T-helper 9 cell (primary cell): ENCODE measurements around the gene ANKMY1.
"Not testable (repeated sequence)": the region's sequence is repeated elsewhere in the genome, so short reads cannot be mapped to it uniquely, and the experiment has no call there.

ENCODE experiments used
- DNase-seq: peaks from one replicate; pipeline ENCODE4 v3.0.0-alpha.2; 2020

The ANKMY1 gene

GRCh38 chr2:240567872-240568677 is 10.3 kb upstream of the ANKMY1 start, which contains the start of gene RNPEPL1:
TSS of gene RNPEPL1 (plus strand) at chr2:240568484. CDS start at chr2:240568587, 103 bp downstream.
- peak; percentile 52 for DNase-seq

- DNase-seq, result peak; percentile 45
Measured at GRCh38 chr2:240567137-240567871, 9.5 kb upstream of the ANKMY1 start.

GRCh38 chr2:240566203-240567136 is 8.7 kb upstream of the ANKMY1 start:
- DNase-seq, result peak; percentile 91

GRCh38 chr2:240565333-240566202 is 7.8 kb upstream of the ANKMY1 start:
- DNase-seq, result peak; percentile 83

DNA sequence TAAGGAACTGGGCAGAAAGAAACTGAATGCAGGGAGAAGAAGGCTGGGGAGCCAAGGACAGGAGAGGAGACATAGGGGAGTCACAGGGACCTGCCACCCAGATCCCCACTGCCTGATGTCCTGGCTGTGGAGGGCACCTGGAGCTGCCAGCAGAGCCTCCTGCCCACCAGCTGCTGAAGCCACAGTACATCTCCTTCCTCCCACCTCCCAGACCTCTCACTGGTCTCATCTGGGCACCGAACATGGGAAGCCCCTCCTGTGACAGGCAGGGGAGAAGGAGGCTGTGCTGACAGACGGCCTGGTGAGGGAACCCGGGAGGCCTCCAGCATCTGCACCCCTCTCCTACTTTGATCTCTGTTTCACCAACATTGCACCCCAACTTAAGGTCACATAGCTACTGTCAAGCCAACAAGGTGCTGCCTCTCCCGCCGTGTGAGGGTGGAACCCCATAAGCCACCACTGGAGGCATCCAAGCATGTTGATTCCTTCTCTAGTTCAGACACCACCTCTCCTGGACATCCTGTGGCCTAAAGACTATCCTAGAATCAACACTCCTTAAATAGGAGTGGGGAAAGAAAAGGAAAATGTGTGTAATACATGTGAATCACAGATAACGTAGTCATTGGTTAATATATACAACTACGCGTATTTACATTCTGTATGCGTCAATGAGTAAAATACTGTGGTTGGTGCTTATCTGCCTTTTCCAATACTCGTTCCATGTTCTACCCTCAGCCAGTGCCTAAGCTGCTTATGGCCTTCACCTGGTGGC is 7.0 kb upstream of the ANKMY1 start:
- DNase-seq, result no peak

GRCh38 chr2:240563951-240564560 is 6.3 kb upstream of the ANKMY1 start:
- no peak for DNase-seq

DNA sequence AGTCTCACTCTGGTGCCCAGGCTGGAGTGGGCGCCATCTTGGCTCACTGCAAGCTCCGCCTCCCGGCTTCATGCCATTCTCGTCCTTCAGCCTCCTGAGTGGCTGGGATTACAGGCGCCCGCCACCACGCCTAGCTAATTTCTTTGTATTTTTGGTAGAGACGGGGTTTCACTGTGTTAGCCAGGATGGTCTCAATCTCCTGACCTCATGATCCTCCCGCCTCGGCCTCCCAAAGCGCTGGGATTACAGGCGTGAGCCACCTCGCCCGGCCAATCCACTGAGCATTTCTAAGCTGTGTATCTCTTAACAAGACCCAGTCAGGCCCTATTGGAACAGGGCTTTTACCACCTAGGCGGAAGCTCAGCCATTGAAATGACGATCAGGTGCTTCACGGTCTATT is 5.4 kb upstream of the ANKMY1 start:
- DNase-seq, result not testable (repeated sequence)

DNA sequence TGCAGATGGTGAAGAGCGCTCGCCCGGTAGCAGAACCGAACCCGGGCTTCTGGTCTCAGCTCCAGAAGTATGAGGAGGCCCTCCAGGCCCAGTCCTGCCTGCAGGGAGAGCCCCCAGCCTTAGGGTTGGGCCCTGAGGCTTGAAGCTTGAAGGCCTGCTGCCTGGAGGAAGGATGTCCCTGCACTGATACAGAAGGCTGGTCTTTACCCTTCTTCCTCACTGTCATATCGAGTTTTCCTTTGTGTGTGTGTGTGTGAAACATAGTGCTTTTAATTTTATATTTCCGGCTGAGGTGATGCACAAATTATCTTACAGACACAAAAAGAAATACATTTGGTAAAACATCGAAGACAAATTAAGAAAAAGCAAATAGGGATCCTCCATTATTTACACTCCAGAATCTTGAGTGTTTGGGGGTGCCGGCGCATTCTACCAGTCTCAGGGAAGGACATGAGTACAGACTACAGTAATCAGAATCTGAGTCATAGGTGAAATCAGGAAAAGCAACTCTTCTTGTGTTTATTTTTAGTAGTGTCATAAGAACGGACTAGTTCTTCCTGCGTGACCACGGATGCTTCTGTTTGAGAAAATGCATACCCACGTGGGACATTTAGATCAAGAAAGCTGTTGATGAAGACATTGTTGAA is 3.7 kb upstream of the ANKMY1 start:
- DNase-seq, result no peak

- DNase-seq, result peak; percentile 100
Measured at GRCh38 chr2:240560480-240561324, 2.9 kb upstream of the ANKMY1 start.

GRCh38 chr2:240560084-240560479 is 2.3 kb upstream of the ANKMY1 start, which contains the start of gene DUSP28:
TSS of gene DUSP28 (plus strand) at chr2:240560357. CDS start at chr2:240560685, 328 bp downstream.
- DNase-seq, result peak; percentile 83

DNA sequence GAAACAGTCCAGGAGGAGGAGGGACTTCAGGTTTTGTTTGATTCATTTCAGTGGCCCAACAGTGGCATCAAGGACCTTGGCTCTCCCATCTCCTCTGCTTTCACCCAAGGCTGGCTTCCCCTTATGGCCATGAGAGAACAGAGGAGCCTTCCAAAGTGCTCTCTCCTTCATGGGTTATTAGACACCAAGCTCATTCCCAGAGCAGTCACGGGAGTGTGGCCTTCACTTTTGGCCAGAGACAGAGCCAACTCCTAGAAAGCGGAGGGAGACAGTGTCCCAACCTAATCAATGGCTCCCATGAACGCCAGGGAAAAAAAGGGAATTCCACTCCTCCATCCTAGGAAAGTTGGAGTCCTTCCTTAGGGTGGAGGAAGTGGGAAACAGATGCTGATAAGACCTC is 1.5 kb upstream of the ANKMY1 start:
- DNase-seq, result no peak

DNA sequence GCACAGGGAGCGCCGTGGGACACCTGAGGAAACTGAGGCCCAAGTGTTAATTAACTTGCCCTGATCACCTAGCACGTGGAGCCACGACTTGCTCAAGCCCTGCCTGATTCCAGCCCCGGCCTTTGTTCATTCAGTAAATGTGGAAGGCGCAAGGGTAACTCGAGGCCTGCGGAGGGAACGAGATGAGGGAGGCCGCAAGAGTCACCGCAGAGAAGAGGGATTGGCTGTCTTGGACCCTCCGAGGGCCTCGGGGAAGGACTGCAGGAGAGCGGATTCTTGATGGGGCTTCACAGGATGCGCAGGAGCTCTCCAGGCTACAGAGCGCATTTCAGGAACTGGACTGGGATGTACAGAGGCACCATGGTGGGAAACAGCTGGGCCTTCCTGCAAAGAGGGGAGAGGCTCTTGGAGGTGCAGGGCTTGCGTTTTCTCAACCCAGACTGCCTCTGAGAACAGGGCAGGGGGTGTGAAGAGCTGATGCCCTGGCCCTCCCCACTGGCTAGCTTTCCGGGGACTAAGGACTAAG is 511 bp upstream of the ANKMY1 start:
- DNase-seq, result no peak

DNA sequence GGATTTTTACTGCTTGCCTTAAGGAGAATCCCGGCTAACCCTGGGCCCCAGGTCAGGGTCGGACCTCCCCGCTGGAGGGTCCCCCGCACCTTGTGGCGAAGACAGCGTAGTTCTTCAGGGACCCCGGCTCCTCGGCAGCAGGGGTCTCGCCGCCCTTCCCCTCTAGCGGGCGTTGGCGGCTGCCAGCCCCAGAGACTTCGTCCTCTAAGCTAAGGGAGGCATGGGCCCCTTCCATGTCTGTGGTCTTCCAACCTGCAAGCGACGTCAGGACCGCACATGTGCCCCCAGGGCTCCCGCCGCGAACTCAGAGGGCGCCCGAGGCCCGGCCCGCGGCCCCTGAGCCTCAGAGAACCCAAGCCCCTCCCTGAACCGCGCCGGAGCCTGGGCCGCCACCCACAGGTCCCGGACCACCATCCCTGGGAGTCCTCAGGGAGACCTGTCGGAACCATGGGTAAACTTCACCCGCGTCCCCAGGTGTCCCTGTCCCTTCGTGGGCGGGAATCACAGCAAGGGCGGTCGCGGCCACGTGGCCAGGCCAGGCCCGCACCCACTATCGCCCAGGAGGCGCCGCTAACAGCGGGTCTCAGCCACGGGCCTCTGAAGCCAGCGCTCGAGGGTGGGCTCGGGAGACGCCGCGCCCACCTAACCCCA is 562 bp downstream of the ANKMY1 start:
- DNase-seq, result no peak

- DNase-seq, result peak; percentile 67
Measured at GRCh38 chr2:240556553-240557100, 1.2 kb downstream of the ANKMY1 start.

DNA sequence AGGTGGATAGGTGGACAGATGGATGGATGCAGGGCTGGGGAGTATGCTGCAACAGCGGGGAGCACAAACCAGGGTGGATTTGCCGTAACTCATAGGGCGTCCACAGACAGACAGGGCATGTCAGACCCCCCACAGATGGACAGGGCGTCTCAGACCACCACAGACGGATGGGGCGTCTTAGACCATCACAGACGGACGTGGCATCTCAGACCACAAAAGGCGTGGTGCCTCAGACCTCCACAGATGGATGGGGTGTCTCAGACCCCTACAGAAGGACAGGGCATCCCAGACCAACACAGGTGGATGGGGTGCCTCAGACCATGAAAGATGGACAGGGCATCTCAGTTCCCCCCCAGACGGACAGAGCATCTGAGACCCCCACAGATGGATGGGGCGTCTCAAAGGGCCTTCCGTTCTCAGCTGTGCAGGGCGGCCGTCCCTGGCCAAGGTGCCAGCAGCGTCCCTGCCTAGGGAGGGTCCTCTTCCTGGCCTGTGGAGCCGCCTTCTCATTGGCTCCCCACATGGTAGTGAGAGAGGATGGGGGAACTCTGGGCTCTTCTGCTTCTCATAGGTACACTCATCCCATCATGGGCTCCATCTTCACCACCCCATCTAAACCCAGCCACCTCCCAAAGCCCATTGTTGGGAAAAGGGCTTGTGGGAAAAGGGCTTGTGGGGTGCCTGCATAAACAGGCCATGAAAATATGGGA is 2.1 kb downstream of the ANKMY1 start:
- DNase-seq, result no peak

GRCh38 chr2:240554767-240555493 is 2.9 kb downstream of the ANKMY1 start:
- DNase-seq, result no peak
